Keratinocyte (primary cell): ENCODE data around the gene SPATA4. TPM values are rescaled to one million over a fixed set of nuclear protein-coding genes. Genes with fewer than 3 reads are reported as not detected.
"Not testable (repeated sequence)": the region's sequence is repeated elsewhere in the genome, so short reads cannot be mapped to it uniquely, and the experiment has no call there.

Experiments used
- DNase-seq: peaks from one replicate; pipeline ENCODE4 v3.0.0-alpha.2; 2011; ENCODE audit warnings: low read depth, missing footprints, low spot score
- FAIRE-seq: peaks from 2 replicates; lab custom pipeline; 2011; peaks lifted over from hg19 to GRCh38; lab: Jason Lieb, UNC
- H2AFZ ChIP-seq: 2 replicates; pipeline ENCODE4 v1.6.0; 2012; ENCODE audit warnings: low read length, control low read depth, inconsistent platforms; ENCODE audit not compliant: control insufficient read depth
- H3K27ac ChIP-seq: 2 replicates; pipeline ENCODE4 v1.5.1; 2011; ENCODE audit warnings: low read length; ENCODE audit not compliant: control insufficient read depth, insufficient read depth
- H3K27me3 ChIP-seq: 3 replicates; pipeline ENCODE4 v1.6.0; 2011; ENCODE audit warnings: low read length; ENCODE audit not compliant: control insufficient read depth, insufficient read depth; ENCODE audit errors: extremely low read depth
- H3K36me3 ChIP-seq, 2 experiments: 2 replicates in 1 of 2; 3 replicates in 1 of 2; pipeline ENCODE4 v1.5.1; 2011; ENCODE audit warnings: low read length in 2 of 2, mild to moderate bottlenecking in 1 of 2; ENCODE audit not compliant: control insufficient read depth in 2 of 2, insufficient read depth in 2 of 2; ENCODE audit errors: extremely low read depth in 1 of 2
- H3K4me1 ChIP-seq: 3 replicates; pipeline ENCODE4 v1.5.1; 2011; ENCODE audit warnings: low read length; ENCODE audit not compliant: control insufficient read depth, insufficient read depth; ENCODE audit errors: extremely low read depth
- H3K4me2 ChIP-seq: 3 replicates; pipeline ENCODE4 v1.6.0; 2011; ENCODE audit warnings: low read depth, low read length; ENCODE audit not compliant: control insufficient read depth, insufficient read depth; ENCODE audit errors: extremely low read depth
- H3K4me3 ChIP-seq, 3 experiments: fragments of 200-600 bp in 1 of 3; sonication (generic) in 1 of 3; 2 replicates in 2 of 3; 3 replicates in 1 of 3; pipeline ENCODE4 v1.5.1; 2011 to 2016; ENCODE audit warnings: low read length in 3 of 3, mild to moderate bottlenecking in 3 of 3, control low read depth in 2 of 3, inconsistent platforms in 1 of 3, low read depth in 1 of 3, mixed read lengths in 1 of 3, mixed run types in 1 of 3, moderate library complexity in 1 of 3; ENCODE audit not compliant: control insufficient read depth in 2 of 3, insufficient read depth in 2 of 3; ENCODE audit errors: extremely low read depth in 1 of 3
- H3K79me2 ChIP-seq: 2 replicates; pipeline ENCODE4 v1.6.0; 2012; ENCODE audit warnings: low read length; ENCODE audit not compliant: control insufficient read depth, insufficient read depth
- H3K9ac ChIP-seq: 3 replicates; pipeline ENCODE4 v1.6.0; 2011; ENCODE audit warnings: low read length; ENCODE audit not compliant: control insufficient read depth, insufficient read depth; ENCODE audit errors: extremely low read depth
- H3K9me1 ChIP-seq: 3 replicates; pipeline ENCODE4 v1.6.0; 2011; ENCODE audit warnings: low read length; ENCODE audit not compliant: control insufficient read depth, insufficient read depth; ENCODE audit errors: extremely low read depth
- H3K9me3 ChIP-seq: 2 replicates; pipeline ENCODE4 v1.5.1; 2012; ENCODE audit warnings: low read depth, low read length; ENCODE audit not compliant: control insufficient read depth
- H4K20me1 ChIP-seq: 3 replicates; pipeline ENCODE4 v1.6.0; 2011; ENCODE audit warnings: low read length; ENCODE audit not compliant: control insufficient read depth, insufficient read depth; ENCODE audit errors: extremely low read depth
- CTCF ChIP-seq, 3 experiments: IDR thresholded peaks in 1 of 3; conservative IDR thresholded peaks in 1 of 3; optimal IDR thresholded peaks in 1 of 3; 2 replicates in 2 of 3; 3 replicates in 1 of 3; pipeline versions ENCODE3 to v1.5.1; 2011; ENCODE audit warnings: low read length in 3 of 3, mild to moderate bottlenecking in 3 of 3, moderate library complexity in 2 of 3, control low read depth in 1 of 3, inconsistent platforms in 1 of 3; ENCODE audit not compliant: insufficient read depth in 2 of 3; ENCODE audit errors: extremely low read depth in 1 of 3
- EZH2 ChIP-seq: IDR thresholded peaks from one replicate; pipeline ENCODE4 v1.6.1; 2012; ENCODE audit warnings: inconsistent platforms, mild to moderate bottlenecking, low read length, moderate library complexity
- dilution Hi-C: fragments of 300-500 bp; cut with MboI; formaldehyde crosslinking; loops from one replicate; pipeline ENCODE4 v1.7.0; 2020; ENCODE audit warnings: low sequenced_read_pairs; ENCODE audit not compliant: extremely low pct_ligation_motif_present
- polyA plus RNA-seq, 5 experiments: library from polyadenylated mRNA; depleted of rRNA in 3 of 5; stranded (reverse) in 3 of 5; stranded (forward) in 1 of 5; unstranded in 1 of 5; fragments of >200 nt; gene quantifications; 1 replicate in 1 of 5; 2 replicates in 3 of 5; 3 replicates in 1 of 5; pipeline versions ENCODE4 v1.2.1 to v1.2.3, GENCODE V29; 2011 to 2012; ENCODE audit warnings: missing spikeins in 2 of 5, low read depth in 1 of 5, low replicate concordance in 1 of 5

The SPATA4 gene
- polyA plus RNA-seq, 1 donor (not counting 4 experiments of a cell fraction or from before 2014, with no cell fraction given), result 0.12 TPM

GRCh38 chr4:176222149-176222548 lies 26.8 kb upstream of the SPATA4 start:
- Histone ChIP-seq H3K27ac (no peak overlapping the region), H3K27me3 (no peaks in the 10 kb centered on the region), H3K79me2 (no peaks in the 10 kb centered on the region), H3K9me3 (no peaks in the 10 kb centered on the region), H4K20me1 (no peaks in the 10 kb centered on the region), H2AFZ (no peak overlapping the region), H3K9ac (no peak overlapping the region), H3K9me1 (no peaks in the 10 kb centered on the region), H3K36me3 (no peaks in the 10 kb centered on the region), H3K4me1 (no peaks in the 10 kb centered on the region), H3K4me2 (no peak overlapping the region), H3K4me3 (no peak overlapping the region)
- no peak for DNase-seq
- no peak for FAIRE-seq
- no peak for TF ChIP-seq EZH2
- no peak for TF ChIP-seq CTCF (optimal IDR thresholded peaks at IDR 0.05 in 1 of 3, IDR thresholded peaks at IDR 0.05 in 1 of 3, conservative IDR thresholded peaks at IDR 0.05 in 1 of 3; ENCODE audit: extremely low read depth in 1 of 3, insufficient read depth in 2 of 3, low read length in 3 of 3)
- dilution Hi-C loops, result no loop called here

GRCh38 chr4:176217510-176217909 lies 22.1 kb upstream of the SPATA4 start:
- Histone ChIP-seq H3K27me3 (no peaks in the 10 kb centered on the region), H3K4me3 (no peak overlapping the region), H3K4me2 (no peak overlapping the region), H3K9ac (no peak overlapping the region), H3K27ac (no peak overlapping the region), H3K36me3 (no peaks in the 10 kb centered on the region), H3K9me3 (no peaks in the 10 kb centered on the region), H4K20me1 (no peaks in the 10 kb centered on the region), H3K9me1 (no peaks in the 10 kb centered on the region), H3K79me2 (no peaks in the 10 kb centered on the region), H2AFZ (no peak overlapping the region), H3K4me1 (no peaks in the 10 kb centered on the region)
- dilution Hi-C loops, result no loop called here
- no peak for TF ChIP-seq EZH2
- no peak for TF ChIP-seq CTCF (optimal IDR thresholded peaks at IDR 0.05 in 1 of 3, IDR thresholded peaks at IDR 0.05 in 1 of 3, conservative IDR thresholded peaks at IDR 0.05 in 1 of 3; ENCODE audit: extremely low read depth in 1 of 3, insufficient read depth in 2 of 3, low read length in 3 of 3)
- DNase-seq (no peak), FAIRE-seq (no peak)

- H3K4me3 ChIP-seq, H3K4me1 ChIP-seq, FAIRE-seq, H2AFZ ChIP-seq, dilution Hi-C loops, H3K9me1 ChIP-seq, H3K9ac ChIP-seq, DNase-seq, H3K36me3 ChIP-seq, H3K9me3 ChIP-seq, H3K27ac ChIP-seq, H3K27me3 ChIP-seq, H4K20me1 ChIP-seq, H3K79me2 ChIP-seq, H3K4me2 ChIP-seq: not testable (repeated sequence)
These were observed 17.0 kb upstream of the SPATA4 start for GRCh38 chr4:176212351-176212750.
